C4-2B (cell line): Measurements from ENCODE around the gene OPRL1.

ENCODE experiments used
- CTCF ChIP-seq: fragments of 450-650 bp; conservative IDR thresholded peaks from 2 replicates; pipeline ENCODE4 v1.5.1; 2017; ENCODE audit warnings: mild to moderate bottlenecking
- ZFX ChIP-seq: fragments of 450-650 bp; IDR thresholded peaks from 2 replicates; pipeline ENCODE4 v1.6.1; 2017

- TF ChIP-seq CTCF (no peak), ZFX (no peak)
Measured at GRCh38 chr20:64071341-64072332, 8.2 kb upstream of the OPRL1 start.
